Measurements from ENCODE around the gene FBXL7. TPM values are rescaled to one million over a fixed set of nuclear protein-coding genes. Genes with fewer than 3 reads are reported as not detected.

The FBXL7 gene
- total and polyA plus RNA-seq, 2 donors (not counting 3 experiments of a cell fraction or from before 2014, with no cell fraction given) = 23.5 to 32.2 TPM

DNA sequence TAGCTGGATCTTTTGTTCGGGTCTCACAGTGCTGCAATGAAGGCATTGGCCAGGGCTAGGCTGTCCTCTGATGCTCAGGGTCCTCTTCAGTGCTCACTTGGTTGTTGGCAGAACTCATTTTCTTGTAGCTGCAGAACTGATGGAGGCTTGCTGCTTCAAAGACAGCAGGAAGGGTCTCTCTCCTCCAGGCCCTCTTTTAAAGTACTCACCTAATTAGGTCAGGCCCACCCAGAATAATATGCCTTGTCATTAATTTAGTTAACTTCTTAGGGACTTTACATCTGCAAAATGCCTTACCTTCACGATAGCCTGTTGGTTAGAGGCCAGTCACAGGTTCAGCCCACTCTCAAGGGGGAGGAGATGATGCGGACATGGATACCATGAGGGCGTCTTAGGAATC lies 114.7 kb downstream of the FBXL7 start:
- no peak for TF ChIP-seq POLR2A (IDR thresholded peaks at IDR 0.05; ENCODE audit: low read depth, low read length)
- dilution Hi-C loops (cut with MboI; ENCODE audit: extremely low pct_ligation_motif_present, low sequenced_read_pairs) = no loop called here
- no peak overlapping the region for H3K4me3 ChIP-seq (replicated peaks in 1 of 3; ENCODE audit: insufficient read depth in 1 of 3, low read depth in 1 of 3, low read length in 3 of 3)
- H3K4me1 ChIP-seq (ENCODE audit: control insufficient read depth, extremely low read depth, insufficient read depth, low read length) = peaks cover 2% of the 10 kb centered on the region
- BruUV-seq (replicated peaks) = no TSS peak
- no peaks in the 10 kb centered on the region for H3K79me2 ChIP-seq (ENCODE audit: control insufficient read depth, insufficient read depth, low read length)
- H4K20me1 ChIP-seq (replicated peaks; ENCODE audit: control insufficient read depth, extremely low read depth, insufficient read depth, low read length) = no peaks in the 10 kb centered on the region
- no peak for FAIRE-seq
- peaks cover 0 to 2% of the 10 kb centered on the region in 2 experiments for H3K36me3 ChIP-seq (ENCODE audit: control insufficient read depth in 2 of 2, extremely low read depth in 1 of 2, insufficient read depth in 2 of 2, low read length in 2 of 2)
- H3K27me3 ChIP-seq (ENCODE audit: control insufficient read depth in 2 of 2, insufficient read depth in 2 of 2, low read length in 2 of 2) = no peaks in the 10 kb centered on the region
- POLR2A ChIA-PET = no interaction called here
- no peak for DNase-seq (ENCODE audit: low read depth, low spot score)
- no peaks in the 10 kb centered on the region for H3K9me1 ChIP-seq (replicated peaks; ENCODE audit: control insufficient read depth, extremely low read depth, insufficient read depth, low read length)
- CTCF ChIA-PET = no interaction called here
- H3K27ac ChIP-seq (ENCODE audit: insufficient read depth, low read depth, low read length) = no peak overlapping the region
- H3K4me2 ChIP-seq (ENCODE audit: insufficient read depth, low read length) = no peak overlapping the region
- no peaks in the 10 kb centered on the region for H3K9me3 ChIP-seq (replicated peaks; ENCODE audit: control insufficient read depth, insufficient read depth, low read length)
- H2AFZ ChIP-seq (ENCODE audit: low read depth, low read length) = no peak overlapping the region
- intact Hi-C loops (cut with micrococcal nuclease) = no loop called here
- no peak overlapping the region for H3K9ac ChIP-seq (replicated peaks; ENCODE audit: extremely low read depth, insufficient read depth, low read length)

DNA sequence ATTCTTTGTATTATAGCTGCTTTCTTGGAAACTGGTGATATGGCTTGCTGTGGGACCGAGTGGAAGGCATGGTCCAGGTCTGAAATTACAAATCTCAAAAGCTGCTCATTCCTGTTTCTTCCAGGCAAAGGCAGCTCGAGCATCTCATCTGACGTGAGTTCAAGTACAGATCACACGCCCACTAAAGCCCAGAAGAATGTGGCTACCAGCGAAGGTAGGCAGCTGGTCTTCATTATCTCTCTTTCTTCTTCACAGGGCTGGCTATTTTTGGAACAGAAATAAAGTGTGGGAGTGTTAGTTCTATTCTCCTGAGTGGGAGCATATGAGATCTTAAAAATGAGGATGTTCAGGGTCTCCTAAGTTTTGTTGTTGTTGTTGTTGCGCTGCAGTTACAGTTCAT lies 115.9 kb downstream of the FBXL7 start:
- Histone ChIP-seq H3K4me3 (replicated peaks in 1 of 3; ENCODE audit: insufficient read depth in 1 of 3, low read depth in 1 of 3, low read length in 3 of 3) (no peak overlapping the region), H3K79me2 (ENCODE audit: control insufficient read depth, insufficient read depth, low read length) (no peaks in the 10 kb centered on the region), H3K27me3 (ENCODE audit: control insufficient read depth in 2 of 2, insufficient read depth in 2 of 2, low read length in 2 of 2) (no peaks in the 10 kb centered on the region), H2AFZ (ENCODE audit: low read depth, low read length) (no peak overlapping the region), H3K27ac (ENCODE audit: insufficient read depth, low read depth, low read length) (no peak overlapping the region), H3K4me1 (ENCODE audit: control insufficient read depth, extremely low read depth, insufficient read depth, low read length) (peaks cover 12% of the 10 kb centered on the region), H3K4me2 (ENCODE audit: insufficient read depth, low read length) (no peak overlapping the region), H4K20me1 (replicated peaks; ENCODE audit: control insufficient read depth, extremely low read depth, insufficient read depth, low read length) (no peaks in the 10 kb centered on the region), H3K9me1 (replicated peaks; ENCODE audit: control insufficient read depth, extremely low read depth, insufficient read depth, low read length) (no peaks in the 10 kb centered on the region), H3K9ac (replicated peaks; ENCODE audit: extremely low read depth, insufficient read depth, low read length) (no peak overlapping the region), H3K9me3 (replicated peaks; ENCODE audit: control insufficient read depth, insufficient read depth, low read length) (no peaks in the 10 kb centered on the region), H3K36me3 (ENCODE audit: control insufficient read depth in 2 of 2, extremely low read depth in 1 of 2, insufficient read depth in 2 of 2, low read length in 2 of 2) (peaks cover 0 to 2% of the 10 kb centered on the region in 2 experiments)
- FAIRE-seq (no peak), DNase-seq (ENCODE audit: low read depth, low spot score) (no peak)
- BruUV-seq (replicated peaks) = no TSS peak
- dilution Hi-C loops (cut with MboI; ENCODE audit: extremely low pct_ligation_motif_present, low sequenced_read_pairs) (no loop called here), intact Hi-C loops (cut with micrococcal nuclease) (no loop called here)
- TF ChIP-seq MYC (IDR thresholded peaks at IDR 0.05; ENCODE audit: low read depth, low read length) = no peak
- TF ChIP-seq, protein P1, sequence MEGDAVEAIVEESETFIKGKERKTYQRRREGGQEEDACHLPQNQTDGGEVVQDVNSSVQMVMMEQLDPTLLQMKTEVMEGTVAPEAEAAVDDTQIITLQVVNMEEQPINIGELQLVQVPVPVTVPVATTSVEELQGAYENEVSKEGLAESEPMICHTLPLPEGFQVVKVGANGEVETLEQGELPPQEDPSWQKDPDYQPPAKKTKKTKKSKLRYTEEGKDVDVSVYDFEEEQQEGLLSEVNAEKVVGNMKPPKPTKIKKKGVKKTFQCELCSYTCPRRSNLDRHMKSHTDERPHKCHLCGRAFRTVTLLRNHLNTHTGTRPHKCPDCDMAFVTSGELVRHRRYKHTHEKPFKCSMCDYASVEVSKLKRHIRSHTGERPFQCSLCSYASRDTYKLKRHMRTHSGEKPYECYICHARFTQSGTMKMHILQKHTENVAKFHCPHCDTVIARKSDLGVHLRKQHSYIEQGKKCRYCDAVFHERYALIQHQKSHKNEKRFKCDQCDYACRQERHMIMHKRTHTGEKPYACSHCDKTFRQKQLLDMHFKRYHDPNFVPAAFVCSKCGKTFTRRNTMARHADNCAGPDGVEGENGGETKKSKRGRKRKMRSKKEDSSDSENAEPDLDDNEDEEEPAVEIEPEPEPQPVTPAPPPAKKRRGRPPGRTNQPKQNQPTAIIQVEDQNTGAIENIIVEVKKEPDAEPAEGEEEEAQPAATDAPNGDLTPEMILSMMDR (IDR thresholded peaks at IDR 0.05; ENCODE audit: extremely low read depth in 1 of 2, insufficient read depth in 1 of 2, low read depth in 1 of 2, low read length in 2 of 2) = no peak
- no peak for TF ChIP-seq GATA2 (IDR thresholded peaks at IDR 0.05; ENCODE audit: insufficient read depth, insufficient read length, low read depth, low read length)
- no peak for TF ChIP-seq JUN (IDR thresholded peaks at IDR 0.05; ENCODE audit: borderline replicate concordance, insufficient read depth, insufficient read length, low read depth)
- TF ChIP-seq POLR2AphosphoS5 (IDR thresholded peaks at IDR 0.05; ENCODE audit: insufficient read depth, low read depth, low read length) = no peak
- TF ChIP-seq POLR2A (IDR thresholded peaks at IDR 0.05; ENCODE audit: low read depth, low read length) = no peak
- no peak for TF ChIP-seq FOS (IDR thresholded peaks at IDR 0.05; ENCODE audit: borderline replicate concordance, insufficient read depth, low read length)
- TF ChIP-seq EZH2 (IDR thresholded peaks at IDR 0.05; ENCODE audit: borderline replicate concordance, low read depth, low read length, severe bottlenecking) = no peak
- TF ChIP-seq, protein P2, sequence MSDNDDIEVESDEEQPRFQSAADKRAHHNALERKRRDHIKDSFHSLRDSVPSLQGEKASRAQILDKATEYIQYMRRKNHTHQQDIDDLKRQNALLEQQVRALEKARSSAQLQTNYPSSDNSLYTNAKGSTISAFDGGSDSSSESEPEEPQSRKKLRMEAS (IDR thresholded peaks at IDR 0.05; ENCODE audit: insufficient read depth, insufficient read length) = no peak
- CTCF ChIA-PET = interaction anchor here (1.1 to 2.5 kb wide), 3 partner anchors 9 to 17 kb away, joined by 3 to 7 read pairs (median 3); no protein-coding TSS in a partner anchor
- POLR2A ChIA-PET = no interaction called here

All from endothelial cell of umbilical vein (primary cell).